ENCODE data around the gene FARP1. TPM values are rescaled to one million over a fixed set of nuclear protein-coding genes. Genes with fewer than 3 reads are reported as not detected.

Gene FARP1
- total and polyA plus RNA-seq, 2 of the 13 experiments (the other 11 are each of a cell fraction or from before 2014, with no cell fraction given) = 70.6 to 126 TPM

GRCh38 chr13:98223741-98224140, 80.8 kb downstream of the FARP1 start:
- Histone ChIP-seq H3K4me2 (ENCODE audit: low read depth, low read length) (no peak overlapping the region), H3K27me3 (ENCODE audit: control insufficient read depth in 1 of 2, insufficient read depth in 2 of 2, low read length in 2 of 2) (no peaks in the 10 kb centered on the region), H3K4me3 (replicated peaks in 1 of 3; ENCODE audit: insufficient read depth in 1 of 3, low read depth in 2 of 3, low read length in 3 of 3) (no peak overlapping the region), H3K36me3 (replicated peaks in 1 of 2; ENCODE audit: control insufficient read depth in 1 of 2, insufficient read depth in 2 of 2, low read length in 2 of 2) (peaks cover 16 to 55% of the 10 kb centered on the region in 2 experiments), H3K9ac (ENCODE audit: insufficient read depth, low read depth, low read length) (no peak overlapping the region), H3K27ac (ENCODE audit: extremely low read length, insufficient read depth, low read length) (no peak overlapping the region), H3K79me2 (ENCODE audit: insufficient read depth, low read length) (peaks cover 90% of the 10 kb centered on the region), H2AFZ (ENCODE audit: low read length) (no peak overlapping the region), H3K4me1 (ENCODE audit: insufficient read depth, low read length) (peaks cover 45% of the 10 kb centered on the region), H4K20me1 (ENCODE audit: insufficient read depth, low read length) (peaks cover 65% of the 10 kb centered on the region), H3K9me3 (ENCODE audit: low read length) (peaks cover 16% of the 10 kb centered on the region; the same call in 1 of the 2 replicates)
- no TSS peak for BruUV-seq (replicated peaks)
- ChIA-PET CTCF (ENCODE audit: low intra/inter-chr PET ratio, low total read pairs) (no interaction called here), POLR2A (no interaction called here)
- FAIRE-seq = no peak
- no peak for ATAC-seq
- no peak for DNase-seq (ENCODE audit: low spot score)
- in situ Hi-C loops (cut with HindIII; ENCODE audit: extremely low pct_ligation_motif_present, low pct_unique_long_range_greater_than_20kb) (no loop called here), intact Hi-C loops (cut with micrococcal nuclease; ENCODE audit: unreplicated experiment) (loop anchor here (5.0 kb wide), 1 partner anchor 366 kb away; no protein-coding TSS in a partner anchor)
- TF ChIP-seq ZFP36 (IDR thresholded peaks at IDR 0.05; ENCODE audit: borderline replicate concordance, low read depth, low read length, partially characterized antibody) = no peak
- TF ChIP-seq ZNF430 (CRISPR knock-in tag; IDR thresholded peaks at IDR 0.05) = no peak
- no peak for TF ChIP-seq ZFP91 (CRISPR knock-in tag; IDR thresholded peaks at IDR 0.05; ENCODE audit: borderline replicate concordance)
- TF ChIP-seq ZNF318 (CRISPR knock-in tag; IDR thresholded peaks at IDR 0.05) = no peak
- no peak for TF ChIP-seq ZNF746 (CRISPR knock-in tag; IDR thresholded peaks at IDR 0.05)
- TF ChIP-seq XRCC5 (optimal IDR thresholded peaks at IDR 0.05; ENCODE audit: low read length) = no peak
- no peak for TF ChIP-seq RAD51 (IDR thresholded peaks at IDR 0.05; ENCODE audit: borderline replicate concordance)
- TF ChIP-seq ZSCAN29 (CRISPR knock-in tag; conservative IDR thresholded peaks at IDR 0.05) = no peak
- no peak for TF ChIP-seq MED13 (CRISPR knock-in tag; IDR thresholded peaks at IDR 0.05)
- TF ChIP-seq ZFX (CRISPR knock-in tag; IDR thresholded peaks at IDR 0.05; ENCODE audit: low read depth) = no peak
- no peak for TF ChIP-seq KDM3A (CRISPR knock-in tag; IDR thresholded peaks at IDR 0.05; ENCODE audit: low read depth)
- TF ChIP-seq ARNT2 (CRISPR knock-in tag; IDR thresholded peaks at IDR 0.05; ENCODE audit: low read depth) = no peak

Measured in HepG2 (cell line).